Neural cell (in vitro differentiated cells): Measurements from ENCODE around the gene L3MBTL4. TPM values are rescaled to one million over a fixed set of nuclear protein-coding genes. Genes with fewer than 3 reads are reported as not detected.

Experiments used
- H2AFZ ChIP-seq: fragments of 200-600, 300-800 bp; sonication (generic), shearing (Covaris generic); 2 replicates; pipeline ENCODE4 v1.6.0; 2014; ENCODE audit warnings: low read depth, mild to moderate bottlenecking, antibody characterized with exemption, low read length, moderate library complexity
- H3F3A ChIP-seq: fragments of 200-600 bp; shearing (Covaris generic); 2 replicates; pipeline ENCODE4 v1.6.1; 2016; ENCODE audit warnings: mild to moderate bottlenecking, moderate library complexity, mixed read lengths, antibody characterized with exemption, low read length; ENCODE audit not compliant: insufficient read depth, poor library complexity, severe bottlenecking
- H3K27ac ChIP-seq: fragments of 200-600, 300-800 bp; sonication (generic), shearing (Covaris generic); 2 replicates; pipeline ENCODE4 v1.5.1; 2014; ENCODE audit warnings: mild to moderate bottlenecking, low read length, moderate library complexity
- H3K27me3 ChIP-seq: fragments of 300-800, 200-600 bp; sonication (generic), shearing (Covaris generic); 2 replicates; pipeline ENCODE4 v1.6.0; 2014; ENCODE audit warnings: mild to moderate bottlenecking, low read depth, low read length, moderate library complexity; ENCODE audit not compliant: insufficient read depth
- H3K36me3 ChIP-seq: fragments of 300-800, 200-600 bp; sonication (generic), shearing (Covaris generic); 2 replicates; pipeline ENCODE4 v1.5.1; 2014; ENCODE audit warnings: mild to moderate bottlenecking, antibody characterized with exemption, low read length, moderate library complexity; ENCODE audit not compliant: insufficient read depth
- H3K4me2 ChIP-seq: fragments of 300-800, 200-600 bp; sonication (generic), shearing (Covaris generic); 2 replicates; pipeline ENCODE4 v1.6.0; 2014; ENCODE audit warnings: mild to moderate bottlenecking, low read length
- H3K4me3 ChIP-seq: fragments of 300-800, 200-600 bp; sonication (generic), shearing (Covaris generic); 2 replicates; pipeline ENCODE4 v1.5.1; 2014; ENCODE audit warnings: mild to moderate bottlenecking, low read length, moderate library complexity
- H3K79me2 ChIP-seq: fragments of 200-600 bp; shearing (Covaris generic); replicated peaks from 2 replicates; pipeline ENCODE4 v1.6.0; 2014; ENCODE audit warnings: mild to moderate bottlenecking, low read length, moderate library complexity; ENCODE audit not compliant: insufficient read depth
- H3K9ac ChIP-seq: fragments of 300-800, 200-600 bp; sonication (generic), shearing (Covaris generic); 2 replicates; pipeline ENCODE4 v1.6.1; 2016; ENCODE audit warnings: mild to moderate bottlenecking, low read length, mixed read lengths
- H3K9me2 ChIP-seq: fragments of 200-600 bp; shearing (Covaris generic); 2 replicates; pipeline ENCODE4 v1.6.1; 2016; ENCODE audit warnings: mild to moderate bottlenecking, low read length, mixed read lengths; ENCODE audit not compliant: insufficient read depth
- H3K9me3 ChIP-seq: fragments of 200-600, 300-800 bp; sonication (generic), shearing (Covaris generic); 2 replicates; pipeline ENCODE4 v1.6.1; 2016; ENCODE audit warnings: mild to moderate bottlenecking, mixed run types, low read length, moderate library complexity, mixed read lengths
- H4K20me1 ChIP-seq: fragments of 200-600 bp; shearing (Covaris generic); 2 replicates; pipeline ENCODE4 v1.6.1; 2016; ENCODE audit warnings: mild to moderate bottlenecking, mixed run types; ENCODE audit not compliant: insufficient read depth
- EP300 ChIP-seq: fragments of 450-650 bp; conservative IDR thresholded peaks from 2 replicates; pipeline ENCODE4 v1.6.1; 2014; ENCODE audit warnings: antibody characterized with exemption, mild to moderate bottlenecking, moderate library complexity; ENCODE audit not compliant: poor library complexity, severe bottlenecking
- EZH2 ChIP-seq: fragments of 200-600, 300-800 bp; shearing (Covaris generic), sonication (generic); IDR thresholded peaks from 2 replicates; pipeline ENCODE4 v1.6.1; 2014; ENCODE audit warnings: antibody characterized with exemption, low read length, borderline replicate concordance, mild to moderate bottlenecking; ENCODE audit not compliant: insufficient read depth, poor library complexity, severe bottlenecking
- MXI1 ChIP-seq: fragments of 450-650 bp; conservative IDR thresholded peaks from 2 replicates; pipeline ENCODE4 v1.6.1; 2014; ENCODE audit warnings: antibody characterized with exemption, mild to moderate bottlenecking; ENCODE audit not compliant: poor library complexity, severe bottlenecking
- POLR2AphosphoS5 ChIP-seq: IDR thresholded peaks from 2 replicates; pipeline ENCODE4 v1.6.1; 2012
- RAD21 ChIP-seq: fragments of 450-650 bp; conservative IDR thresholded peaks from 2 replicates; pipeline ENCODE4 v1.6.1; 2014; ENCODE audit warnings: antibody characterized with exemption, mild to moderate bottlenecking, moderate library complexity
- REST ChIP-seq: IDR thresholded peaks from 2 replicates; pipeline ENCODE4 v1.6.1; 2012; ENCODE audit warnings: borderline replicate concordance
- SMC3 ChIP-seq: fragments of 450-650 bp; conservative IDR thresholded peaks from 2 replicates; pipeline ENCODE4 v1.6.1; 2014; ENCODE audit warnings: antibody characterized with exemption, mild to moderate bottlenecking, moderate library complexity; ENCODE audit not compliant: poor library complexity
- TAF1 ChIP-seq: IDR thresholded peaks from 2 replicates; pipeline ENCODE4 v1.6.1; 2012; ENCODE audit warnings: low read depth
- polyA plus RNA-seq: library from polyadenylated mRNA; depleted of rRNA; stranded (reverse); fragments of >200 nt; gene quantifications from 2 replicates; pipeline ENCODE4 v1.2.3, GENCODE V29; 2014
- TF ChIP-seq, protein P1 (sequence below): fragments of 450-650 bp; IDR thresholded peaks from 2 replicates; pipeline ENCODE4 v1.5.1; 2014; ENCODE audit warnings: antibody characterized with exemption, mild to moderate bottlenecking, moderate library complexity; ENCODE audit not compliant: poor library complexity, severe bottlenecking

The L3MBTL4 gene
- polyA plus RNA-seq, 1 donor from 2014 or later = 0.90 TPM

- Histone ChIP-seq H3K4me3 (no peak overlapping the region), H3K9me3 (no peaks in the 10 kb centered on the region), H3K4me2 (no peak overlapping the region), H3K27me3 (no peaks in the 10 kb centered on the region), H3K9ac (no peak overlapping the region), H3K27ac (no peak overlapping the region), H2AFZ (no peak overlapping the region), H3K36me3 (no peaks in the 10 kb centered on the region), H3K9me2 (no peaks in the 10 kb centered on the region), H4K20me1 (no peaks in the 10 kb centered on the region), H3K79me2 (no peaks in the 10 kb centered on the region), H3F3A (no peaks in the 10 kb centered on the region)
- TF ChIP-seq SMC3 (no peak), MXI1 (no peak), POLR2AphosphoS5 (no peak), EZH2 (no peak), TAF1 (no peak), REST (no peak), EP300 (no peak), RAD21 (no peak)
- TF ChIP-seq, protein P1, sequence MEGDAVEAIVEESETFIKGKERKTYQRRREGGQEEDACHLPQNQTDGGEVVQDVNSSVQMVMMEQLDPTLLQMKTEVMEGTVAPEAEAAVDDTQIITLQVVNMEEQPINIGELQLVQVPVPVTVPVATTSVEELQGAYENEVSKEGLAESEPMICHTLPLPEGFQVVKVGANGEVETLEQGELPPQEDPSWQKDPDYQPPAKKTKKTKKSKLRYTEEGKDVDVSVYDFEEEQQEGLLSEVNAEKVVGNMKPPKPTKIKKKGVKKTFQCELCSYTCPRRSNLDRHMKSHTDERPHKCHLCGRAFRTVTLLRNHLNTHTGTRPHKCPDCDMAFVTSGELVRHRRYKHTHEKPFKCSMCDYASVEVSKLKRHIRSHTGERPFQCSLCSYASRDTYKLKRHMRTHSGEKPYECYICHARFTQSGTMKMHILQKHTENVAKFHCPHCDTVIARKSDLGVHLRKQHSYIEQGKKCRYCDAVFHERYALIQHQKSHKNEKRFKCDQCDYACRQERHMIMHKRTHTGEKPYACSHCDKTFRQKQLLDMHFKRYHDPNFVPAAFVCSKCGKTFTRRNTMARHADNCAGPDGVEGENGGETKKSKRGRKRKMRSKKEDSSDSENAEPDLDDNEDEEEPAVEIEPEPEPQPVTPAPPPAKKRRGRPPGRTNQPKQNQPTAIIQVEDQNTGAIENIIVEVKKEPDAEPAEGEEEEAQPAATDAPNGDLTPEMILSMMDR = no peak
Measured at GRCh38 chr18:6211174-6211504, 203.6 kb downstream of the L3MBTL4 start.

- no peak overlapping the region for H3K9ac ChIP-seq
Measured at GRCh38 chr18:6210349-6211173, 204.2 kb downstream of the L3MBTL4 start.

More at GRCh38 chr18:6210349-6211173, 204.2 kb downstream of the L3MBTL4 start:
- Histone ChIP-seq H3F3A (no peaks in the 10 kb centered on the region), H3K4me3 (no peak overlapping the region), H3K79me2 (no peaks in the 10 kb centered on the region), H3K27me3 (no peaks in the 10 kb centered on the region), H4K20me1 (no peaks in the 10 kb centered on the region), H3K36me3 (no peaks in the 10 kb centered on the region), H3K27ac (no peak overlapping the region), H2AFZ (no peak overlapping the region), H3K9me3 (no peaks in the 10 kb centered on the region), H3K9me2 (no peaks in the 10 kb centered on the region), H3K4me2 (no peak overlapping the region)
- TF ChIP-seq, protein P1 = no peak
- TF ChIP-seq REST (no peak), MXI1 (no peak), EP300 (no peak), EZH2 (no peak), RAD21 (no peak), TAF1 (no peak), SMC3 (no peak), POLR2AphosphoS5 (no peak)
